Ascending aorta (tissue), 2 donors: ENCODE data around the gene NOL8. TPM values are rescaled to one million over a fixed set of nuclear protein-coding genes. Genes with fewer than 3 reads are reported as not detected.

Source experiments
- DNase-seq, 2 donors: peaks; one replicate each; pipeline ENCODE4 v3.0.0-alpha.2; 2019; ENCODE audit warnings: low spot score in 2 of 2
- H3K27ac ChIP-seq, 2 donors: fragments of 200-600 bp; sonication (generic); one replicate each; pipeline ENCODE4 v1.5.1; 2016 to 2017; ENCODE audit warnings: mild to moderate bottlenecking in 1 of 2
- H3K27me3 ChIP-seq: fragments of 200-600 bp; sonication (generic); one replicate; pipeline ENCODE4 v1.5.1; 2017
- H3K36me3 ChIP-seq, 2 donors: fragments of 200-600 bp; sonication (generic); one replicate each; pipeline ENCODE4 v1.5.1; 2016
- H3K4me1 ChIP-seq, 2 donors: fragments of 200-600 bp; sonication (generic); one replicate each; pipeline ENCODE4 v1.5.1; 2016 to 2017; ENCODE audit warnings: mild to moderate bottlenecking in 1 of 2
- H3K4me3 ChIP-seq, 2 donors: fragments of 200-600 bp; sonication (generic); one replicate each; pipeline ENCODE4 v1.5.1; 2016 to 2017; ENCODE audit warnings: mild to moderate bottlenecking in 1 of 2
- H3K9me3 ChIP-seq, 2 donors: fragments of 200-600 bp; sonication (generic); one replicate each; pipeline ENCODE4 v1.5.1; 2016
- CTCF ChIP-seq, 3 experiments: fragments of 200-600 bp in 2 of 3; fragments of 450-650 bp in 1 of 3; sonication (generic) in 2 of 3; IDR thresholded peaks; one replicate each; pipeline ENCODE4 v1.5.1; 2016 to 2019; ENCODE audit warnings: antibody characterized with exemption in 3 of 3, mild to moderate bottlenecking in 1 of 3, moderate library complexity in 1 of 3
- intact Hi-C: fragments of 100-400 bp; cut with DNase I; formaldehyde crosslinking; loops from one replicate; pipeline ENCODE4 v1.15.1; 2023
- total RNA-seq: library from RNA; depleted of rRNA; stranded (reverse); fragments of >200 nt; gene quantifications from one replicate; pipeline ENCODE4 v1.1.0, GENCODE V29; 2016

Gene NOL8
- total RNA-seq, 1 donor from 2014 or later = 11.5 TPM

- no peak for DNase-seq
- H3K9me3 ChIP-seq = no peaks in the 10 kb centered on the region
- no peak for TF ChIP-seq CTCF (IDR thresholded peaks at IDR 0.05)
- no peaks in the 10 kb centered on the region for H3K27me3 ChIP-seq
- no peak overlapping the region for H3K27ac ChIP-seq
- H3K4me1 ChIP-seq = peaks cover 0 to 6% of the 10 kb centered on the region in 2 donors
- H3K36me3 ChIP-seq = peaks cover 37 to 64% of the 10 kb centered on the region in 2 donors
- H3K4me3 ChIP-seq = no peak overlapping the region
- intact Hi-C loops = no loop called here
Observed at GRCh38 chr9:92298036-92298435, 27.1 kb downstream of the NOL8 start.

GRCh38 chr9:92297611-92298010, 27.5 kb downstream of the NOL8 start:
- Histone ChIP-seq H3K27me3 (no peaks in the 10 kb centered on the region), H3K36me3 (peaks cover 36 to 59% of the 10 kb centered on the region in 2 donors), H3K4me1 (peaks cover 2 to 7% of the 10 kb centered on the region in 2 donors), H3K27ac (no peak overlapping the region), H3K4me3 (no peak overlapping the region), H3K9me3 (no peaks in the 10 kb centered on the region)
- intact Hi-C loops = no loop called here
- DNase-seq = no peak
- TF ChIP-seq CTCF (IDR thresholded peaks at IDR 0.05) = no peak

- TF ChIP-seq CTCF (IDR thresholded peaks at IDR 0.05) = no peak
- H3K9me3 ChIP-seq = no peaks in the 10 kb centered on the region
- no peak for DNase-seq
- peaks cover 27 to 42% of the 10 kb centered on the region in 2 donors for H3K36me3 ChIP-seq
- no peaks in the 10 kb centered on the region for H3K27me3 ChIP-seq
- H3K4me1 ChIP-seq = peaks cover 8 to 12% of the 10 kb centered on the region in 2 donors
- no peak overlapping the region for H3K27ac ChIP-seq
- no peak overlapping the region for H3K4me3 ChIP-seq
- intact Hi-C loops = no loop called here
Observed at GRCh38 chr9:92295827-92296258, 29.3 kb downstream of the NOL8 start.

- intact Hi-C loops = no loop called here
- no peak for TF ChIP-seq CTCF (IDR thresholded peaks at IDR 0.05)
- no peaks in the 10 kb centered on the region for H3K27me3 ChIP-seq
- no peak overlapping the region for H3K4me3 ChIP-seq
- H3K4me1 ChIP-seq = peaks cover 8 to 12% of the 10 kb centered on the region in 2 donors
- no peaks in the 10 kb centered on the region for H3K9me3 ChIP-seq
- H3K36me3 ChIP-seq = peaks cover 21 to 36% of the 10 kb centered on the region in 2 donors
- no peak for DNase-seq
- no peak overlapping the region for H3K27ac ChIP-seq
Observed at GRCh38 chr9:92295240-92295790, 29.8 kb downstream of the NOL8 start.

GRCh38 chr9:92294297-92294676, 30.9 kb downstream of the NOL8 start:
- TF ChIP-seq CTCF (IDR thresholded peaks at IDR 0.05) = no peak
- peak overlapping the region; percentile 54 to 67 for H3K27ac ChIP-seq
- H3K9me3 ChIP-seq = no peaks in the 10 kb centered on the region
- H3K27me3 ChIP-seq = no peaks in the 10 kb centered on the region
- intact Hi-C loops = loop anchor here (1.0 to 5.0 kb wide), 2 partner anchors 340 to 468 kb away; partner anchors contain the start of gene BICD2
- H3K4me3 ChIP-seq = peak overlapping the region; percentile 64 to 80
- peaks cover 8 to 12% of the 10 kb centered on the region in 2 donors for H3K4me1 ChIP-seq
- no peak for DNase-seq
- H3K36me3 ChIP-seq = peaks cover 13 to 26% of the 10 kb centered on the region in 2 donors
